NK-92 treated with Interleukin-12 subunit alpha and Interleukin-12 subunit beta, amount 100 ng/mL, for 24 hours (cell line): ENCODE measurements around the gene SEMA3D.

Experiments
- DNase-seq: peaks from one replicate; lab custom pipeline; 2025; lab: John Stamatoyannopoulos, UW

Gene SEMA3D

DNA sequence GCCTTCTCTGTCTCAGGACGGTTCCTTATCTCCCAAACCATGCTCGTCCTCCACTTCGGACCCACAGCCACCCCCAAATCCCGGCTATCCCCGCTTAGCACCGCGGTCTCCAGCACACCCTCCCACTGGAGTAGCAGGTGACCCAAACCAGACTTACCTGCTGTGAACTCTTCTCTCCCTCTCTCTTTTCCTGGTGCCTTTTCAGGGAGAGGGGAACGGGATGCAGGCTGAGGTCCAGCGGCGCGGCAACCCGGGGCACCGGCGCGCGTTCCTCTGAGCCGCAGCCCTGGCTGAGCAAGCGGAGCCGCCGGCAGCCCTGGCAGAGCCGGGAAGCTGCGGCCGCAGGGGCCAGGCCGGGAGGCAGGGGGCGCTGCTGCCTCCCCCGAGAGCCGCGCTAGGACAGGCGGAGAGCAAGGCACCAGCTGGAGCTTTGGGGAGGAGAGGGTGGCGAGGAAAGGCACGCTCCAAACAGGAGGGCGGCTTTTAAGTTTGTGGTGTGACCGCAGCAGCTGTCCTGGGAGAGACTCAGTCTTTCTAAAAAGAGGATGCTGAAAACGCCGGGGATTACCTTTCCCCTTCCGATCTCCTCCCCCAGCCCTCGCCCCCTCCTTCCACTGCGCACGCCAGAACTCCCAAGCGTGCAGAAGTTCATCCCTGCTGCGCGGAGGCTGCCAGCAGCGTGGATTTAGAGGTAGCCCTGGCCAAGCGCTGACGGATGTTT lies at the start of gene SEMA3D:
Gene SEMA3D, minus strand, starts transcription at position 536 of the 721 bp plus-strand sequence. CDS start 65,165 bp downstream, outside the sequence.
- DNase-seq = no peak

GRCh38 chr7:85234730-85235129 lies 47.9 kb upstream of the SEMA3D start:
- no peak for DNase-seq

DNA sequence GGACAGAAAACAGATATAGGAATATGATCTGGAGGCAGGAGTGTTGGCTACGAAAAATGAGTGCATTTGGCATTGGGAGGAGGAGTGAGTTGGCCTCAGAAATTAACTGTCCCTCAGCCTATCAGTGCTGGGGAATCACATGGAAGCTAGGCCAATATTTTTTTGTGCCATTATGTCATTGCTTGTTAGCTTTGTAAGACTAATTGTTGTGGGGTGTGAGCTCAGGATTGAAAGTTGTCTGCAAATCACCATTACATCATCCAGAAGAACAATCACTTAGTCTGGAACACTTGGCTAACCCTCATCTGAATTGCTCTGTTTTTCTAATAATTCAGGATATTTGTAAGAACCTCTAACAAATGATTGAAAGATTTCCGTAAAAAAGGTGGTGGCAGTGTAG lies 45.2 kb upstream of the SEMA3D start:
- DNase-seq = no peak

DNA sequence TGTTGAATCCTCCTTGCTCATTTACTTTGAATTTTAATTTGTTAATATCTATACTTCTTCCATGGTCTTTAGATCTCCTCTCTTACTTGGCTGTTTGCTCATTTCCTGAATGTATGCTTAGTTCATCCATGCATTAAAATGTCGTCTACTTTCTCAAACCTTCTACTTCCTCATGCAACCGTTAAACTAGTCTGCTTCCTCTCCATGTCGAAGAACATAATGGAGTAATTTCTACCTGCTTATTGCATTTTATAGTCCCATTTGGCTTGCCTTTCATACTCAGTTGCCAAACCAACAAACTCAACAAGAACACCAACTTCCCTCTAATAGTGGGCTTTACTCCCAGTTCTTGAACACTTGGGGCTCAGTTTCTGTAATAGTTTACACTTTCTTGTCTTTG lies 43.8 kb upstream of the SEMA3D start:
- DNase-seq = no peak

DNA sequence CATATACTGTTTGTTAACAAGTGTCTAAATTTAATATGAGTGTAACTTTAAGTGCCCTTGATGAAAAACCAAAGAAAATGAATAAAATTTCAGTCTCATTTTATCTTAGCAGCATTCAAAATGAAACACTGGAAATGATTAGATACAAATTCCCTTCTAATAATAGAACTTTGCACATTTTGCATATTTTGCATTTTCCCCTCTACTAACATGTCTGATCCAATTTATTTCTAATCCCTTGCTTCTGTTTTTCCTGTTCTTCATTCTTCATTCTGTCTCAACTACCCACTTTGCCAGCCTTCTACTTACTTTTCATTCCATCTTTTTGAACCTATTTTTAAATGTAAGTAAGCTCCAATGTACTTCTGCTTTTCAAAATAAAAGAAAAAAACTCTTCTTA lies 42.7 kb upstream of the SEMA3D start:
- DNase-seq = no peak

GRCh38 chr7:85226361-85227085 lies 39.7 kb upstream of the SEMA3D start:
- no peak for DNase-seq

- no peak for DNase-seq
Measured at GRCh38 chr7:85224171-85224570, 37.3 kb upstream of the SEMA3D start.

- no peak for DNase-seq
Measured at GRCh38 chr7:85222522-85222921, 35.7 kb upstream of the SEMA3D start.

GRCh38 chr7:85221796-85222195 lies 34.9 kb upstream of the SEMA3D start:
- DNase-seq = no peak

- no peak for DNase-seq
Measured at GRCh38 chr7:85220651-85221050, 33.8 kb upstream of the SEMA3D start.

DNA sequence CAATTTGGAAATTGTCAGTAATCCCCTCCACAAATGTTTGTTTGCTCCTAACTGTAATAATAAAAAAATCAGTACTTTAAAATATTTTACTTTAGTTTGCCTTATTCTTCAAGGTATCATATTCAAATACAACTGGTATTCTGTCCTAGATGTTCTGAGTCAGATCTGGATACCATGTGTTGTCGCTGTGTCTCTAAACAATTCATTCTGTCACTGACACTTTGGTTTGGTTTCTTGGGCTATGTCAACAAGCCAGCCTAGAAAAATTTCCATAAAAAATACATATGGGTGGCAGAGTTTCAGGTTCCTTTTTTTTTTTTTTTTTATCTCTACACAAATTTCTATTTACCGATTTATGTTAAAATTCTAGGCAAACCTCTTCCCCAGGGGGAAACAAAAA lies 33.2 kb upstream of the SEMA3D start:
- DNase-seq = no peak

DNA sequence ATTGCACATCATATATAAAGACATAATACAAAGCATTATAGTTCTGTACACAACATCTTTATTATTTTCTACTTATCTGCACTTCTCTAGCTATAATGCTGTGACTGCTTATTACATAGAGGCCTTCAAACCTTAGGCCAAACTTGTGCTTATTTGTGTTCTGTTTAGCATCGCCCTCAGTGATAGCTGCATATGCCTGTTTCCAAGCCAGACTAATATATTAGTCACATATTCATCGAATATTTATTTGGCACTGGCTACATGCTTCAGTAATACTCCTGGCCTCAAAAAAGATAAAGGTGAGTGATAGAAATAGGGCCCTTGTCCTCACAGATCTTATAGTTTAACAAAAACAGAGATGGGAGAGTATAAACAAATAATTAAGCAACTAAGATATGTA lies 30.2 kb upstream of the SEMA3D start:
- DNase-seq = no peak

DNA sequence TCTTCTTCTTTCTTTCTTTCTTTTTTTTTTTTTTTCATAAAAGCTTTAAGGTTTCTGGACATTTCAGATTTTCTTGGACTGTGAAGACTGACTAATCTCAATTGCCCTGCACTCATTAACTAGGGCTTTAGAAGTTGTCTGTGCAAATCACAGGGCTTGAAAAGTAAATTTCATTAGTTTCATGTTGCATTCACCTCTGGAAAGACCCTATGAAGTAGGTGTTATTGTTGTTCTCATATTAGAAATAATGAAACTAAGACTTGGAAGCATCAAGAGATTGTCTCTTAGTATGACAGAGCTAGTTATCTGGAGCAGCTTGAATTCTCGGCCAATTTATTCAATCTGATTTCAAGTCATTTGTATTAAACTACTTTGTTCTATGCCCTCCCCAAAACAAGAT lies 28.2 kb upstream of the SEMA3D start:
- DNase-seq = no peak

DNA sequence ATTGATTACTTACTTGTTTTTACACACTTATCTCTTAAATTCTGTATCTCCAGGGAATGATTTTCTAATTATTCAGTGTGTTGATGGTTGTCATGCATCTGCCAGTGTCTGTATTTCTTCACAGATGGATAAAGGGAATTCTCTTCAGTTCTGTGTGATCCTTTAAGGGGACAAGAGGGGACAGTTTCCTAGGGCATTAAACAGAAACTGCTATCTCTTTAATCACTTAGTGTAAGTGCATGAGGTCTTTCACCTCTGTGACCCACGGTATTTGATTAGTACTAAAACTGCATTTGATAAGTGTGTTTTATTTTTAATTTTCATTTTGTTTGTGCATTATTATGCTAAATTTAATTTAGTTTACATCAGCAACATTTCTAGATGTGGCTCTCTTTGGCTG lies 26.6 kb upstream of the SEMA3D start:
- DNase-seq = no peak

GRCh38 chr7:85205754-85206153 lies 18.9 kb upstream of the SEMA3D start:
- no peak for DNase-seq

- DNase-seq = no peak
Measured at GRCh38 chr7:85204496-85204895, 17.6 kb upstream of the SEMA3D start.

DNA sequence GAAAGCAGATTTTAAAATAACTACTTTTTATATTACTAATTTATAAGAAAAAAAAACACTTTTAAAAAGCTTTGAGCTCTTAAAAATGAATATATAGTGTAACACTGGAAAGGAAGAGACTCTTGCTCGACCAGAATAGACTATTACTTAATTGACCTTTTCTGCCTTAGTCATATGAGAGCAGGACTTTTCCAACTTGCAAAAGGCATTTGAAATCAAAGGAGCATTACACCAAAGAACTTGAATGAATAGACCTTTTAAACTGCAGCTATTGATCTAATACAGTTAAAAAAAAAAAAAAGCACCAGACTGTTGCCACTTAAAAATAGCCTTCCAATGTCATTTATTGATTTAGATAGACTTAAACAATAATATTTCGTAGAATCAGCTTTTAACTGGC lies 17.2 kb upstream of the SEMA3D start:
- no peak for DNase-seq

DNA sequence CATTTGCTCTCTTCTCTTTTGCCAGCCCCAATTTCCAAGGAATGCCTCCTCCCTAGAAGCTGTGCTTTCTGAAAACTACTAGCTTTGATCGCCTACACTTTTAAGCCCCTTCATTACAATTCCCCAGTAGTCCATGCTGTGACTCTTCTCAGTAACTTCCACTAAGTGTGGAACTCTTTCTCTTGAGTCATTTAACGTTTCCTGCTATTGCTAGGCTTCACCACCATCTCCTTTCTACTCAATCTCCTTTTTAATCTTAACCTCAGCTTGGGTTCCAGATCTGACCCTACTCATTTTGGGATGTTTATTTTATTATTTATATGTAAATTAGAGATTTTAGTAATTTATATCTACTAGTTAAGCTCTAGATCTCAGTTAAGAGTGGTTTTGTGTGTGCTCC lies 14.4 kb upstream of the SEMA3D start:
- DNase-seq = no peak

DNA sequence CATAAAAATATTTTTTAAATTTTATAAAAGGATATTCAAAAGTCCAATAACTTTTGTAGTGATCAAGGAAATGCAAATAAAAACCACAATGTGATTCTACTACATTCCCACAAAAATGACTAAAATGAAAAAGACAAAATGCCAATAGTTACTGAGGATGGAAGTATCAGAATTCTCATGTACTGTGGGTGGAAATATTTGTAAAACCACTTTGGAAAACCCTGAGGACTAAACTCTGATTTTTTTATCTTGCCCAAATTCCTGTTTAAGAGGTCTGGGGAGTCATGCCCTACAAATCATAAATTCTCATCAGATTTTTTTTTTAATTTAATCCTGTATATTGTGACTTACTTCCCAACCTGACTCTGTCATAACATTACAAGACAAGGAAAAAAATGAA lies 9.8 kb upstream of the SEMA3D start:
- no peak for DNase-seq

DNA sequence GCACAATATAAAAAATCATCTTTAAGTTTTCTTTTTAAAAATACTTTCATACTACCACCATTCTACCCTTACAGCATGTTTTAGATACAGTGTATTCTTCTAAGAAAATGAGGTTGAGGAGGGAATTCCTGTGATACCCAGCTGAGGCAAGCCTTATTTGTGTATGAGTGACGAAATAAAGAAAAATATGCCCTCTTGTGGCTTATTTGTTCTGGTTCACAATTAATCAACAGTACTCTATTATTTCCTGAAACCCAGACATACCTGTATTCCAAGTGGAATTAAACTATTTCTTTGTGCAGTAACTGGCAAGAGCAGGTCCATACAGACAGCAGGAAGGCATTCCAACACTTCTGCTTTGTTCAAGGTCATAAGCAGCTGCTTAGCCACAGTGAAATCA lies 4.5 kb upstream of the SEMA3D start:
- no peak for DNase-seq

- no peak for DNase-seq
Measured at GRCh38 chr7:85186083-85186520, 754 bp downstream of the SEMA3D start.

DNA sequence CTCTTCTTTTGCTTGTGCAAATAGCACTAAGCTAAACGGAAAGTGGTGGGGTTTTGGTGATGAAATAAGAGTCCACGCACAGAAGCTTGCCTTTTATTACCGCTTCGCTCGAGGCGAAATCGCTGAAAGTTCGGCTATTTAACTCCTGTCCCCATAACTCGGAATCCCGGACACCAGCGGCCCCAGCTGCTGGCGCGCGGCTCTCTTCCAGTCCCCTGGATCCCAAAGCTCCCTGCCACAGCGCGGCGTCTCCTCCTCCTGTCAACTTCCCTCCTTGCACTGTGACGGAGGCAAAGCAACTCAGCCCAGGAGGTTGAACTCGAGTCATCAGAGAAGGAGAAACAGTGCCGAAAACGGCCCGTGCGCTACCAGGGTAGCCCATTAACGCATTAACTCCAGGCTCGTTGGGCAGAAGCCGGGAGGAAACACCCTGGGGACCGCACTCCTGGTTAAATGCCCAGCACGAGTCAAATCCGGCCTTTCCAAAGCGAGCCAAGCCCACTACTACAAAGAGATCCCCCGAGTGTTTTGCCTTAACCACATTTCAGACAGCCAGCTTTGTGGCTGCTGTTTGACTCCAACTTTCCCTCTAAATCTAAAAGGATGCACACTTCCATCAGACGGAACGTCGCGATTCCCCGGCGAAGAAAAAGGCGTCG lies 1.3 kb downstream of the SEMA3D start:
- no peak for DNase-seq
